Measurements from ENCODE around the gene PARG.

The PARG gene

GRCh38 chr10:49817845-49818244 lies 124.0 kb downstream of the PARG start:
- TF ChIP-seq CTCF (IDR thresholded peaks at IDR 0.05) = no peak
- Histone ChIP-seq H3K4me1 (ENCODE audit: control insufficient read depth in 1 of 2, insufficient read depth in 1 of 2, low read depth in 1 of 2, low read length in 1 of 2) (no peaks in the 10 kb centered on the region), H3K36me3 (peaks cover 26% of the 10 kb centered on the region), H3K27ac (no peak overlapping the region), H3K9me3 (no peaks in the 10 kb centered on the region), H3K4me3 (ENCODE audit: low read depth in 1 of 2, low read length in 1 of 2) (no peak overlapping the region), H3K27me3 (no peaks in the 10 kb centered on the region)

GRCh38 chr10:49803988-49804387 lies 137.8 kb downstream of the PARG start:
- no peaks in the 10 kb centered on the region for H3K27me3 ChIP-seq
- no peak for TF ChIP-seq CTCF (IDR thresholded peaks at IDR 0.05)
- no peak overlapping the region for H3K27ac ChIP-seq
- no peak overlapping the region for H3K4me3 ChIP-seq (ENCODE audit: low read depth in 1 of 2, low read length in 1 of 2)
- no peaks in the 10 kb centered on the region for H3K4me1 ChIP-seq (ENCODE audit: control insufficient read depth in 1 of 2, insufficient read depth in 1 of 2, low read depth in 1 of 2, low read length in 1 of 2)
- no peaks in the 10 kb centered on the region for H3K36me3 ChIP-seq
- H3K9me3 ChIP-seq = no peaks in the 10 kb centered on the region

- no peaks in the 10 kb centered on the region for H3K4me1 ChIP-seq (ENCODE audit: control insufficient read depth in 1 of 2, insufficient read depth in 1 of 2, low read depth in 1 of 2, low read length in 1 of 2)
- no peaks in the 10 kb centered on the region for H3K9me3 ChIP-seq
- no peak overlapping the region for H3K27ac ChIP-seq
- no peaks in the 10 kb centered on the region for H3K36me3 ChIP-seq
- no peak overlapping the region for H3K4me3 ChIP-seq (ENCODE audit: low read depth in 1 of 2, low read length in 1 of 2)
- no peaks in the 10 kb centered on the region for H3K27me3 ChIP-seq
- no peak for TF ChIP-seq CTCF (IDR thresholded peaks at IDR 0.05)
Observed at GRCh38 chr10:49798275-49798674, 143.6 kb downstream of the PARG start.

GRCh38 chr10:49791100-49791499 lies 150.7 kb downstream of the PARG start:
- no peak overlapping the region for H3K4me3 ChIP-seq (ENCODE audit: low read depth in 1 of 2, low read length in 1 of 2)
- no peaks in the 10 kb centered on the region for H3K9me3 ChIP-seq
- no peaks in the 10 kb centered on the region for H3K36me3 ChIP-seq
- no peaks in the 10 kb centered on the region for H3K4me1 ChIP-seq (ENCODE audit: control insufficient read depth in 1 of 2, insufficient read depth in 1 of 2, low read depth in 1 of 2, low read length in 1 of 2)
- no peak for TF ChIP-seq CTCF (IDR thresholded peaks at IDR 0.05)
- no peak overlapping the region for H3K27ac ChIP-seq
- peaks cover 9% of the 10 kb centered on the region for H3K27me3 ChIP-seq

- H3K4me1 ChIP-seq (ENCODE audit: control insufficient read depth in 1 of 2, insufficient read depth in 1 of 2, low read depth in 1 of 2, low read length in 1 of 2) = no peaks in the 10 kb centered on the region
- H3K27me3 ChIP-seq = peaks cover 29% of the 10 kb centered on the region
- no peaks in the 10 kb centered on the region for H3K36me3 ChIP-seq
- H3K27ac ChIP-seq = no peak overlapping the region
- no peak overlapping the region for H3K4me3 ChIP-seq (ENCODE audit: low read depth in 1 of 2, low read length in 1 of 2)
- H3K9me3 ChIP-seq = no peaks in the 10 kb centered on the region
- TF ChIP-seq CTCF (IDR thresholded peaks at IDR 0.05) = no peak
Observed at GRCh38 chr10:49784681-49785080, 157.1 kb downstream of the PARG start.

- Histone ChIP-seq H3K27me3 (peaks cover 25% of the 10 kb centered on the region), H3K9me3 (no peaks in the 10 kb centered on the region), H3K4me3 (ENCODE audit: low read depth in 1 of 2, low read length in 1 of 2) (no peak overlapping the region), H3K36me3 (no peaks in the 10 kb centered on the region), H3K4me1 (ENCODE audit: control insufficient read depth in 1 of 2, insufficient read depth in 1 of 2, low read depth in 1 of 2, low read length in 1 of 2) (no peaks in the 10 kb centered on the region), H3K27ac (no peak overlapping the region)
- TF ChIP-seq CTCF (IDR thresholded peaks at IDR 0.05) = no peak
Observed at GRCh38 chr10:49783645-49784044, 158.2 kb downstream of the PARG start.
